ENCODE measurements around the gene SMPD3.

The SMPD3 gene

DNA sequence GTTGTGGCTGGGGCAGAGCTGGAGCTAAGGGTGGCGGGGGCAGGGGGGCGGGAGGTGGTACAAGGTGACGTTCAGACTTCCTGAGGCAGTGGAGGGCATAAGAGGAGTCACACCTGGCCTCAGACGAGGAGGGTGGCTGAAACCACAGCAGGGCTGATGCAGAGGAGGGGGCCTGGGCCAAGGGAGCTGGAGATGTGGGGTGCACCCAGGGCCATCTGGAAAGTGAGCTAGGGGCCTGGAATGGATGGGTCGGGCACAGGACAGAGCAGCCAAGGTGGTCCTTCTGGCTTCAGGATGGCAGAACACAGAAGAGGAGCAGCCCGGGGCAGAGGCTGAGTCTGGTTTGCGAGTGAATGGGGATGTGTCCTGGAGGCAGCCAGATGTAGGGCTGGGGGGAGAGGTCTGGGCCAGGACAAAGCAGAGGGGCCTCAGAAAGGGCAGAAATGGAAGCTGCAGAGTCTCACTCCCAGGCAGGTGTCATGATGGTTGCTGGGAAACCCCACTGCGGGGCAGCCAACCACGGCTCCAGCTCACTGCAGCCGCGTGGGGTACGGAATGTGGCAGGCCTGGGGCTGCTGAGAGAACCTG, 79.9 kb downstream of the SMPD3 start:
- no peak for DNase-seq

DNA sequence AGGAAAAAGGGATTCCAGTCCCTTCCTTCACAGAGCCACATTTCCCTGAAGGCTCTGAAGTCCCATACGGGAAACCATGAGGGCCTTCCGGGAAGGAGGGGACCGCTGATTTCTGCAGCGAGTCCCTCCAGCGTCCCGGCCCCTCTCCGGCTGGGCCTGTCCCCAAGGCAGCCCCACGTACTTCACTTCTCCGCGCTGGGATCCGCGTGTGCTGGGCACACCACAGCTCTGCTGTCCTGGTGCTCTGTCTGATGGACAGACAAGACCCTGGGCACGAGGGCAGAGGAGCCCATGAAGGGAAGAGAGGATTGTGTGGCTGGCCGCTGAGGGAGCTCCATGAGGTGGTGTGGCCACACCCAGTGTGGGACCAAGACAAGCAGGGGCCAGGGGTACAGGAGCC, 80.4 kb downstream of the SMPD3 start:
- DNase-seq = no peak

DNA sequence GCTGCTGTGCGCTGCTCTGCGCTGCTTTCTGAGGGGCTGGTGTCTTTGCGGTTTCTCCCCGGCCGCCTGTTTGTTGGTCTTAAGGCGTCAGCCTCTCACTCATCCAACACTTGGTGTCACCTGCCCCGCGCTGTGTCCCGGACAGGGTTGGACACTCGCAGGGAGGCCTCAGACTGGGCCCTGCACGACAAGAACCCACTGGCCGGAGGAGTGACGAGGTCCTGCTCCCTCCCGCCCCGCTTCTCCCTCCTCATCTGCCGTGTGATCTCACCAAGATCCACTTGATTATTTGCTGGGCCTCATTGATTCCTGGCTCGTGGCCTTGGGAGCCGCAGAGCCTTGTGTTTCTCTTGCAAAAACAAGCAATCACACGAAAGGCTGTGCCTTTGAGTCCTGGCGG, 80.9 kb downstream of the SMPD3 start:
- no peak for DNase-seq

DNA sequence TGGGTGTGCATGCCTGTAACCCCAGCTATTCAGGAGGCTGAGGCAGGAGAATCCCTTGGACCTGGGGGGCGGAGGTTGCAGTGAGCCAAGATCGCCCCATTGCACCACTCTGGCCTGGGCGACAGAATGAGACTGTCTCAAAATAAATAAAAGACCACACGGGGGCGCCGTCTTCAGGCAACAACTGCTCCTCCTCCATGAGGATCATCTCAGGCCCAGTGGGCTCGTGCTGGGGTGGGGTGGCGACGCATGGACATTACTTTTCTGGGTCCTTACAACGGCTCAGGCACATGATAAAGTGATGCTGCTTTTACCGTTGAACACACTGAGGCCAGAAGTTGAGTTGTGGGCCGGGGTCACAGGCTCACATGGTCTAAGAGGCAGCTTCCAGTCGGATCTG, 81.3 kb downstream of the SMPD3 start:
- peak; percentile 17 for DNase-seq

DNA sequence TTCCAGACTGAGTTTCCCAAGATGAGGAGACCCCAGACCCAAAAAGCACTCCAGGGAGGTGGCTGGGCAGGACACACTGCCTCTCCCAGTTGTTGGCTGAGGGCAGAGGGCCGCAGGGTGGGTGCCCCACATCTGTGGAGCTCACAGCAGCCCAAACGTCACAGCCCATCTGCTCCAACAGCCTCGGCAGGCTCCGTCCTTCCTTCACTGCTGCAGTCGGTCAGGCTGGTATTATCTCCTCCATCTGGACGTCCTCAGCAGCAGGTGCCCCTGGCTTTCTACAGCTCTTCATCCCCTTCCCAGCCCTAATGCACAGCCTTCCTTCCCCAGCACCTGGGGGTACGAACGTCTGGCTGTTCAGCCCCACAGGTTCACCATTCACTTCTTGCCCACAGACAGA, 82.2 kb downstream of the SMPD3 start:
- no peak for DNase-seq

DNA sequence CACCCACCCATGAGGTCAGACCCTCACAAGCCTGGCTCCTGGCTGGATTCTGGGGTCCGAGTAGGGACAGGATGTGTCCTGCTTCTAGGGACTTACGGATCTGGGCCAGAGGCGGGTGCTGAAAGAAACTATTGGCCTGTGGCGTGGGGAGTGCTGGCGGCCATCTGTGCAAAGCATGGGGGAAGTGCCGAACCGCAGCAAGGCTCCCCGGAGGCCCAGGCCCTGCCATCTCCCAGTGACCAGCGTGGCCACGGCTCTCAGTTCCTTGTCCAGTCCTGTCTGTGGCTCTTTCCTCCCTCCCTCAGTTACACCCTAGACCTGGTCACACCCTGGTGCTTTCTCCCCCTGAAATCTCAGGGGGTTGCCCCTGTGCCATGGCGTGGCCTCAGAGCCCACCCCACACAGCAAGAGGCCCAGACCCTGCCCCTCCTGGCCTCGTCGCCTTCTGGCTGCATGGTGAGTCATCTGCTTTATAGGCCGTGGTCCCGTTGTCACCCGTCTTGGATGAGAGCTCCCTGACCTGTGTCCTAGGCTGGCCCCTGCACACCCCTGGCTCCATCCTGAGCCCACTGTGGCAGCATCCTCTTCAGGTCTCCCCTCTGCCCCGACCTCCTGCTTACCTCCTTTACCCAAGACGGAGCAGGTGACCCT, 83.0 kb downstream of the SMPD3 start:
- no peak for DNase-seq

DNA sequence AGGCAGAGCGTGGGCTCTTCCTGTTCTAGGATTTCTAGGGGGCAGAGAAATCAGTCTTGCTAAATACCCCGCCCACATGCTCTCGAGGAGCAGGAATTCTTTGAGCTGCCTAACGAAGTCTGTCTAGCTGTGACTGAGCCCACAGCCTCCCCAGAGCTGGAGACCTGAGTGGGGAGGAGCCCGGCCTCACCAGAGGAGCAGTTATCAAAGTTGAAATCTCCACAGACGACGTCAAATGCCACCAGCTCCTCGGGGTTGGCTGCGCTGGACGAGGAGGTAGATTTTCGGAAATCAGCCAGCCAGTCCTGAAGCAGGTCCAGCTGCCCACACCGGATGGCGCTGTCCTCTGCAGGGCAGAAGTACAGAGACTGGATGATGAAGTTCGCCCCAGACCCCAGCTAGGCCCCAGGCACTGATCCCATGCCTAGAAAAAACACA, 83.7 kb downstream of the SMPD3 start:
- no peak for DNase-seq

DNA sequence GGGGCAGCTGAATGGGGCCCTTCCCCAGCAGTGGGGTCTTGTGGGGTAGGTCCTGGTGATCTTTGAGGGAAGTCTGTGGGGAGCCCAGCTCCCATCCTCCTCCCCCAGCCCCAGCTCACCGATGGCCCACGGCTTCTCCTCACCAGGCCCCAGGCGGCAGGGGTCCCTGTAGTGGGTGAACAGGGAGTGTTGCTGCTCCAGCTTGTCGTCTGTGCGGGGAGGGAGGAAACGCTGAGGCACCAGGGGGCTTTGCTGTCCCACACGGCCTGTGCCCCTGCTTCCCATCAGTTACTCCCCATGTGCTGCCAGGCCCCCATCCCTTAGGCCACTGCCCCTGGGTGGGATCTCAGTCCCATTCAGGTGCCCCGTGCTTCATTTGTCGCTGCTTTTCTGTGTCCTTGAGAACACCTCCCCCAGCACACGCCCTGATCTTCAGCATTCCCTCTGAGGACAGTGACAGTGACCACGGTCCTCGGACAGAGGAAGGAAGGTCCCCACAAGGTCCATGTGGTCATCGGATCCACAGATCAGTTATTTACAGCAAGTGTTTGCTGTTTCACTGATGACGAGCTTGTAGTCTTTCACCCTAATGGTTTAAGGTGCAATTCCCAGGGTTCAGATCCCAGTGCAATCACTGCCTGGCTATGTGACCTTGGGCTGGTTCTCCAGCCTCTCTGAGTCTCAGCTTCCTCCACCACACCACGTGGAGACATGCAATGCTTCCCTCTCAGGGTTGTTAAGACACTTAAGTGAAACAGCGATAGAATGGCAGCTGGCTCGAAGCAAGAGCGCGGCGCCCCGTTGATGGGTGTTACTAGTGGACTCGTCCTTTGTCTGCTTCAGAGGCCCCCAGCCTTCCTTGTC, 84.4 kb downstream of the SMPD3 start:
- DNase-seq = no peak

DNA sequence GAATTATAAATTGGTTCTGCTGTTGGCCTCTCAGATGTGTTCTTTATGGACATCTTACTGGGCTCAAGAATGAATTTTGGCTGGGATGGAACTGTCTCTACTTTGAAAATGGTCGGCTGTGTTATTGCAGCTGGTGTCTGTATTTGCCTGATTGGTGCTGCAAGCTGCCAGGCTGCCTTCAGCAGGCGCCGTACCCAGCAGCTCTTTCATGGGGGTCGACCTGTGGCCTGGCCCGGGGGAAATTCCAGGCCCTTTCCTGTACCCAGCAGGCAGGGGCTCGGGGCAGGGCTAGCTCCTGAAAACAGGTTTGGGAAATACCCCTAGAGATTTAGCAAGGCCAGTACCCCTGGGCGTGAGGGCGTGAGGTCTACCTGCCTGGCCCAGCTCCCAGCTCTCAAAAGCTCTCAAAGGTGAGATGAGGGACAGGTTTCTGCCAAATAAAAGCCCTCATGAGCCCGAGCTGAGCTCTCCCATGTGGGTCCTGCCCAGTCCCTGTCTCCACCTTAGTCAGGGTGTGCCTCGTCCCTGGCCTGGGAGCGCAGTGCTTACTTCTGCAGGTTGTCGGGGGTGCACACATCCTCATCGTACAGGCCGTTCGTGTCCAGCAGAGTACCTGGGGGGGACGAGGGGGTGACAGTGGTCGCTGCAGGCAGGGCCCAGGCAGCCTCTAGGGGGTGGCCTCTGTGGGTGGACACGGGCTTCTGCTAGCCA, 85.2 kb downstream of the SMPD3 start:
- no peak for DNase-seq

DNA sequence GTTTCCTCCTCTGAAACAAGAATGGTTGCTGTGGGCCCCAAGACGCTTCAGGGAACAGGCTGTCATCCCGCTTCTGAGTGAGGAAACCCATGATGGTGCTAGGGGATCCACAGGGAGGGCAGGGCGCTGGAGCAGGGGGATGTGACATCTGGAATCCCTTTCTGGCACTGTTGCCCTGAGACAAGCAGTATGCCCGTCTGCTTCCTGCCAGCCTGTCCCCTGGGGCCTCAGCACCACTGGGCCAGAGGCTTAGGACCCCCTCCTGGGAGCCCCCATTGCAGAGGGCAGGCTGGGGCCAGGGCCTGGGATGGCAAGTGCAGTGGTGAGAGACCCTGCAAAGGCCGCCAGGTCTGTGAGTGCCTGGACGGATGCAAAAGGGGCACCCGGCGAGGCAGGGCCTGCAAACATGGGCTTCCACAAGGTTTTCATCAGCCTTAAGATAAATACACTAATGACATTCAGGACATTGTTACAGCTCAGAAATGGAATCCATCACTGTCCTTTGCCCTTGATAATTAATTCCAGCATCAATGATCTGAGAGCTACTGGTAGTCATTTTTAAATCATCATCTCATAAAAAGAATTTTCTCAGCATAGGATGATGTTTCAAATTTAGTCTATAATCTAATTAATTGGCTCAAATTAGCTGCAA, 85.9 kb downstream of the SMPD3 start:
- DNase-seq = no peak

DNA sequence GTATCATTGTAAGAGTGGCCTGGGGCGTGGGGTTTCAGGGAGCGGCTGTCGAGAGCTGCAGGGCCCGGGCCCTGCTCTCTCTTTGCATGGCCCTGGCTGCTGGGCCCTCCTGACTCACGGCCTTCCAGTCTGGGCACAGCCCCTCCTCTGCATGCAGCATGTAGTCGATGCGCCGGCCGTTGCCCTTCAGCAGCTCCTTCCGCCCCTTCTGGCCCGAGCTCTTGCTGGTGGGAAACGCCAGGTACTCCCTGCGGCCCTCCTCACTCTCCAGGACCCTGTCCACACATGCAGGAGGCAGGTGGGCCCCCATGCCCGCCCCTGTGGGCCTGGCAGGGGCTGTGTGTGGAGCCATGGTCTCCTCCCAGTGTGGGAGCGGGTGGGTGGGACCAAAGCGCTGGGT, 86.8 kb downstream of the SMPD3 start:
- no peak for DNase-seq

DNA sequence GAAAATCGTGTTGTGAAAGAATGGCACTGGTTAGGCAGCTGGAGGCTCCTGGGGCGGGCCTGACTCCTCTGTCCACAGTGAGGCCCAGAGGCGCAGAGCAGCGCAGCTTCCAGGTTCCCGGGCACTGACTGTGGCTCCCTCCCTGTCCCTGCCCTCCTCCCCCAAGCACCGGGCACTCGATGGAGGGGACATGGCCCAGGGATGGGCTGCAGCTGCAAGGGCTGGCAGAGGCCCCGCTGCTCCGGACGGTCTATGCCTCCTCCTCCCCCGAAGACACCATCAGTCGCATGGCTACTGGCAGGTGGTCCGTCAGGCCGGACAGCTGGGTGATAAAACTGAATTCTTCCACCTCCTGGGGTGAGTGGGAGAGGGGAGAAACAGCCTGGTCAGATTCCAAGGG, 87.4 kb downstream of the SMPD3 start:
- no peak for DNase-seq

DNA sequence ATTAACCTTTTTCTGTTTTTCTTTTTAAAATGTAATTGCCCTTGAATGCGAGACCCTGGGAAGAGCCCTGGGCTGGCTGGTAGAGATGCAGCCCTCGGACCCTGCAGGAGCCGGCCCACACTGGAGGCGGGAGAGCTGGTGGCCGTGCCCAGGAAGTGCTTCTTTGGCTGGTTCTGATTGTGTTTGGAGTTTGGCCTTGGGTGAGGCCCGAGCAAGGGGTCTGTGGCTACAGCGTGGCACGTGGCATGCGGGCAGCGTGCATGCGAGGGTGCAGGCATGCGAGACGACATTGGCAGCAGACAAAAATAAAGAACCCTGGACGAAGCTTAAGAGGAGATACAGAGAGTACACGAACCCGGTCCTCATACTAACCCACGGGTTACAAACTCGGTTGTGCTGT, 87.8 kb downstream of the SMPD3 start:
- DNase-seq = no peak

DNA sequence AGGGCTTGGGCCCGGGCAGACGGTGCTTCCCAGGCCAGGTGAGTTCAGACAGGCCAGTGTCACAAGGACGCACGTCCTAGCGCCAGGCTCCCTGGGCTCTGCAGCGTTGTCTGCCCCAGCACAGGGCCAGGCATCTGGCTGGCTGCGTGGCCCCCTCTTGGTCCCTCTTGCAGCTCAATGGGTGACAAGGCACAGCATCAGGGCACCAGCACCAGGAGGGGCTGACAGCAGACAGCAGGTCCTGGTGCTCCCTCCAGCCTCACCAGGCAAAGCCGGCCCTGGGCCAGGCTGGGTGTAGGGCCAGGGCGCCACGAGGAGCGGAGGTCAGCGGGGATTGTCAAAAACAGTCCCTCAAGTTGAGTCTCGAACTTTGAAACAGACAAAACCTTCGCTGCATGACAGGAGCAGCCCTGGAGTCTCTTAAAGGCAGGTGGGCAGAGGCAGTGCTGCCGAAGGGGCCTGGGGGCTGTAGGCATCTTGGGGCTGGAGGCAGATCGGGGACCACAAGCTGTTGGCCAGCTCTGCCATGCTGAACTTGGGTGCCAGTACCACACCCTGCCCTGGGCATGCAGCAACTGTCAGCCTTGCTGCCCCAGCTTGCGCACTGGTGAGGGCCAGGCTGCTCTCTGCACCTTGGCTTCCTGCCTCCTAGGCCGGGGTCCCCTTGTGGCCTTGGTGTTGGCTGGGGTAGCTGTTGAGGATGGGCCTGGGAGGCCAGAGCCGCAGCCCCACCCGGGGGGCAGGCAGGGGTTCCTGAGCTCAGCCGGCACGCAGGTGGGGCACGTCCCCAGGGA, 88.7 kb downstream of the SMPD3 start:
- no peak for DNase-seq

DNA sequence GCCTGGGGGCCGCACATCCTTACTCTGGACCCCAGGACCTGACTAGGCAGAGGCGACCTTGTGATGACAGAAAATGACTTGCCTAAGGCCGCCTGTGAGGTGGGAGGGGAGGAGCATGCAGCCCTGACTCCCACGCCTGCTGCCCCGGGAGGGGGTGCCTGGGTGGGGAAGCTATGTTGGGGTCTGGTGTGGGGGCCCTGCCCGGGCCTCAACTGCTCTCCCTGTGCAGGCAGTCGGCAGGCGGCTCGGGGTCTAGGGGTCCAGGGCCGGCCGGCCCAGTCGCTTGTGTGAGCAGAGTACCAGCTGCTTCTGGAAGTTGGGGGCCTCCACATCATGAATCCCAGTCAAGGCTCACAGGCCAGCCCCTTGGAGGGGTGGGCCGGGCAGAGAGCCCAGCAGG, 89.4 kb downstream of the SMPD3 start:
- DNase-seq = no peak

DNA sequence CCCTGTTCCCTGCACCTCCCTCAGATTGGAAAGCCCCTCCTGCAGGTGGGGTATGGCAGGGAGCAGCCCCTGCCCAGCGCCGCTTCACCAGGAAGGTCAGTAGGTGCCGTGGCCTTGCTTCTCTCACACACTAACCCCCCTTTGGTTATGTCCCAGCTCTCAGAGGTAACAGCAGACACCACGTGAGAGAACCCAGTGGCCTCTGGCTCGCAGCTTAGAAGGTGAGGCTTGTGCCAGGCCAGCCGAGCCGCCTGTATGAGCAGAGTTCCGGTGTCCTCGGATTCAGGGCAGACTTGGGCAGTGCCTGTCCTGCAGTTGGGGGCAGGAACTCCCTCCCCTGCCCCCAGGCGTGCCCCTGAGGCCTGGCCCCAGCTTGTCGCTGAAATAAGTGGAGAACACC, 90.4 kb downstream of the SMPD3 start:
- no peak for DNase-seq

DNA sequence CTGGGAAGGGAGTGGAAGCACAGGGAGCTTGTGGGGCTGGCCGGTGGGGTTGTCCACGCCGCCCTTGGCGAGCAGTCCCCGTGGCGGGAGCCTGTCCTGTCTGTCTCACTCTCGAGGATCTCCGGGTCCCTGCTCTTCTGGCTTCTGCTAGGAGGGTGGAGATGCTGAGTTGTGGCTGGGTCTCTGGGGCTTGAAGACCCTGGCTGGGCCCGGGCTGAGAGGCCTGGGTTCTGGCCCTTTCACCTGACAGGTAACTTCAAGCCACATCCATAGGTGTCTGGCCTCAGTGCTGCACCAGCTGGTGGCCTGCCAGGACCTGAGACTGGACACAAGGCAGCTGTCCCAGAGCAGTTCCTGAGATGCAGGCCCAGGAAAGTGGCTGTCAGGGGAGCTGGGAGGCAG, 90.8 kb downstream of the SMPD3 start:
- DNase-seq = no peak

DNA sequence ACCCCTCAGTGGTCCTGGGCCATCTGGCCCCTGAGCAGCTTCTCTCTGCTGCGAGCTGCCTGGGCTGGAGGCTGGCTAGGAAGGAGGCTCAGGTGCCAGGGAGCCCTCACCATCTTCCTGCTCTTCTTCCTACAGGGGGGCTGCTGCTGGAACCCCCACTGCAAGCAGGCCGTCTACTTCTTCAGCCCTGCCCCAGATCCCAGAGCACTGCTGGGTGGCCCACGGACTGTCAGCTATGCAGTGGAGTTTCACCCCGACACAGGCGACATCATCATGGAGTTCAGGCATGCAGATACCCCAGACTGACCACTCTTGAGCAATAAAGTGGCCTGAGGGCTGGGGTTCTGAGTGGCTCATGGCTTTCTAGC, 91.4 kb downstream of the SMPD3 start:
- no peak for DNase-seq

DNA sequence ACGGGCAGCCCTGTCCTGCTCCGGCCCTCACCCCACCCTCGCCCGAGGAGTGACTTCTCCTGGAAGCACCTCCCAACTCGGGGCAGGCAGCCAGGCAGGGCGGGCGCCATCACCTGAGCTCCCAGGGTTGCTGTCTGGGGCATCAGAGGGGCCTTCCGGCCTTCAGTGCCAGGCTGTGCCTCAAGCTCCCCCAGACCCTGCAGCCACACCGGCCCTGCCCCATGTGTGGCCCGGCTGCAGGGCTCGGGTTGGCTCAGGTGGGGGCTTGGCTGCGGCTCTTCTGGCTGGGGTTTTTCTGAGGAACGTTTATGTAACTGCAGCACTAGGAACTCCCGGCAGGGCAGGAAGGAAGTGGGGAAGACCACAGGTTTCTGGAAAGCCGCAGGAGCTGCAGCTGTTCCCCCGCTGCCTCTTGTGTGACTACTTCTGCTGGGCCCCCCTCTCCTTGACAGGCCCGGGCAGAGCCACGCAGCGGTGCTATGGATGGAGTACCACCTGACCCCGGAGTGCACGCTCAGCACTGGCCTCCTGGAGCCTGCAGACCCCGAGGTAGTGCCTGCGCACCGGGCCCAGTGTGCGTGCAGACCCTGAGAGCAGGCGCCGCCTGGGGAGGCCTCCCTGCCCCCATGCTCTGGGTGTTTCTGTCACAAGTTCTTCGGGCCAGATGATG, 91.9 kb downstream of the SMPD3 start:
- DNase-seq = no peak

DNA sequence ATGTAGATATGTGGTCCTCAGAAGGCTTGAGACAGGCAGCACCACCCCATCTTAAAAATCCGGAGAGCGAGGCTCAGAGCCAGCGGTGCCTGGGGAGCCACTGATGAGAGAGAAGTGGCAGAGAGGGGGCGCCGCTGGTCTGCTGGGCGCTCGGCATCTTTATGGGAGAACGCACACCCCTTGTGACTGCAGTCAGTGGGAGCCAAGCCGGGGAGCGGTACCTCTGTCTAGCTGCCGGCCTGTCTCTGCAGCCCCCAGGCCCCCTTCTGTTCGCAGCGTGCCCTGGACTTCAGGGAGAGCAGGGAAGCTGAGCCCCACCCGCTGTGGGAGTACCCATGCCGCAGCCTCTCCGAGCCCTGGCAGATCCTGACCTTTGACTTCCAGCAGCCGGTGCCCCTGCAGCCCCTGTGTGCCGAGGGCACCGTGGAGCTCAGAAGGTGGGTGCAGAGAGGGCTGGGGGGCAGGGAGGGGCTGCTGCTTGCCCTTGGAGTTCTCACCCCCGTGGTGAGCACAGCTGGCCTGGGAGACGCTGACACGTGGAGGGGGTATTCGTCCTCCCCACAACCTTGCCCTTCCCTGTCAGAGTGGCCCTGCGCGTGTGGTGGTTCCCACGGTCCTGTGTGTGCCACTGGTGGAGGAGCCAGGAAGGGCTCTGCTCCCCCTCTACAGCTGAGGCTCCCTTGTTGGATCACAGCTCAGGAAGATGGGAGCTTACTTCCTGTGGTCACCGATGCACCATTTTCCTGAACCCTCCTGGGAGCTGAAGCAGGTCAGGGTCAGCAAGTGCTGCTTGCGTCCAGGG, 92.7 kb downstream of the SMPD3 start:
- no peak for DNase-seq

DNA sequence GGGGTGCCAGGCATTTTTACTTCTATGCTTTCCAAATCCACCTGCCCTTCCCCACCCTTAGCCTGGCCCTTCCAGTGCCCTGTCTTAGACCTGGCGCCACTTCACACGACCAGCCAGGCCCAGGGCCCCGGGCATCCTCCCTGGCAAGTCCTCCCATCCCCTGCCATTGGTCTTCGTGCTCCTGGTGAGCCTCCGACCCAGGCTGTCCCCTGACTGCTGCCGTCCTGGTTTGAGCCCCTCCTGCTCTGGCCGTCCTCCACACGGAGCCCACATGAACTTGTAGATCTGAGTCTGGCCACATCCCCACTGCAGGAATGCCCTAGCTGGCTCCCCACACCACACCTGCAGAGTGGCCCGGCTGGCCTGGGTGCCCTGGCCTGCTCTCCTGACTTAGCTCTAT, 93.5 kb downstream of the SMPD3 start:
- no peak for DNase-seq
